Subcutaneous abdominal adipose tissue (tissue), 5 donors: ENCODE results near the gene NAV1.

Experiments used
- H3K27ac ChIP-seq: one replicate; pipeline ENCODE4 v1.7.0; 2013; ENCODE audit warnings: low read depth, mild to moderate bottlenecking, inconsistent platforms, low read length, moderate library complexity
- H3K27me3 ChIP-seq, 5 donors: one replicate each; pipeline ENCODE4 v1.7.0; 2013; ENCODE audit warnings: low read length in 5 of 5, inconsistent platforms in 1 of 5; ENCODE audit not compliant: control insufficient read depth in 5 of 5, insufficient read depth in 4 of 5
- H3K36me3 ChIP-seq, 5 donors: one replicate each; pipeline ENCODE4 v1.7.0; 2013; ENCODE audit warnings: low read length in 5 of 5; ENCODE audit not compliant: control insufficient read depth in 5 of 5, insufficient read depth in 5 of 5
- H3K4me1 ChIP-seq, 5 donors: one replicate each; pipeline ENCODE4 v1.7.0; 2013; ENCODE audit warnings: low read length in 5 of 5, mild to moderate bottlenecking in 3 of 5, moderate library complexity in 1 of 5; ENCODE audit not compliant: control insufficient read depth in 5 of 5, insufficient read depth in 5 of 5
- H3K4me3 ChIP-seq, 5 donors: one replicate each; pipeline ENCODE4 v1.7.0; 2013; ENCODE audit warnings: low read length in 5 of 5, low read depth in 1 of 5
- H3K9ac ChIP-seq, 5 donors: one replicate each; pipeline ENCODE4 v1.7.0; 2013; ENCODE audit warnings: low read length in 5 of 5, mild to moderate bottlenecking in 4 of 5, moderate library complexity in 3 of 5
- H3K9me3 ChIP-seq, 5 donors: one replicate each; pipeline ENCODE4 v1.7.0; 2013; ENCODE audit warnings: low read length in 5 of 5; ENCODE audit not compliant: control insufficient read depth in 5 of 5
- donor health status: healthy.
- donor health status: healthy.
- donor health status: healthy.
- donor health status: healthy.
- donor health status: healthy.

Gene NAV1

GRCh38 chr1:201504179-201504631 lies 34.7 kb upstream of the NAV1 start:
- H3K9me3 ChIP-seq = no peaks in the 10 kb centered on the region

GRCh38 chr1:201504799-201505502 lies 34.0 kb upstream of the NAV1 start:
- H3K9ac ChIP-seq = peak overlapping the region in 1 of 5 donors; percentile 72
- H3K4me3 ChIP-seq = peak overlapping the region in 4 of 5 donors; percentile 33 to 83 (median 78)
- H3K4me1 ChIP-seq = peaks cover 26 to 73% (median 63%) of the 10 kb centered on the region in 5 donors
- no peaks in the 10 kb centered on the region for H3K9me3 ChIP-seq
- H3K27me3 ChIP-seq = no peaks in the 10 kb centered on the region
- no peaks in the 10 kb centered on the region for H3K36me3 ChIP-seq
- peak overlapping the region; percentile 31 for H3K27ac ChIP-seq

More at GRCh38 chr1:201504179-201504631, 34.7 kb upstream of the NAV1 start:
- Histone ChIP-seq H3K36me3 (peaks cover 0 to under 1% (median 0%) of the 10 kb centered on the region in 5 donors), H3K27me3 (no peaks in the 10 kb centered on the region), H3K4me1 (peaks cover 26 to 80% (median 66%) of the 10 kb centered on the region in 5 donors), H3K27ac (peak overlapping the region; percentile 31), H3K9ac (no peak overlapping the region), H3K4me3 (no peak overlapping the region)

GRCh38 chr1:201505503-201505890 lies 33.4 kb upstream of the NAV1 start:
- no peaks in the 10 kb centered on the region for H3K27me3 ChIP-seq
- H3K4me1 ChIP-seq = peaks cover 25 to 68% (median 58%) of the 10 kb centered on the region in 5 donors
- peak overlapping the region in 3 of 5 donors; percentile 28 to 72 (median 29) for H3K9ac ChIP-seq
- peak overlapping the region; percentile 75 for H3K27ac ChIP-seq
- H3K36me3 ChIP-seq = no peaks in the 10 kb centered on the region
- peak overlapping the region; percentile 71 to 83 (median 80) for H3K4me3 ChIP-seq
- no peaks in the 10 kb centered on the region for H3K9me3 ChIP-seq

GRCh38 chr1:201506092-201506491 lies 32.8 kb upstream of the NAV1 start:
- Histone ChIP-seq H3K4me3 (peak overlapping the region; percentile 71 to 83 (median 80)), H3K4me1 (peaks cover 20 to 62% (median 52%) of the 10 kb centered on the region in 5 donors), H3K9ac (peak overlapping the region in 4 of 5 donors; percentile 29 to 82 (median 69))

GRCh38 chr1:201506557-201507359 lies 32.2 kb upstream of the NAV1 start, which contains the start of gene CSRP1:
Gene CSRP1, minus strand, starts transcription at chr1:201507123. Its CDS starts 10,820 bp downstream, at chr1:201496303.
- Histone ChIP-seq H3K27me3 (no peaks in the 10 kb centered on the region), H3K9me3 (no peaks in the 10 kb centered on the region), H3K27ac (peak within 1 kb of the TSS; percentile 75), H3K4me3 (peak within 1 kb of the TSS; percentile 75 to 83 (median 80)), H3K36me3 (no peaks in the 10 kb centered on the region), H3K9ac (peak within 1 kb of the TSS; percentile 66 to 82 (median 73)), H3K4me1 (peaks cover 17 to 62% (median 53%) of the 10 kb centered on the region in 5 donors)

More at GRCh38 chr1:201506092-201506491, 32.8 kb upstream of the NAV1 start:
- Histone ChIP-seq H3K27me3 (no peaks in the 10 kb centered on the region), H3K27ac (peak overlapping the region; percentile 75), H3K9me3 (no peaks in the 10 kb centered on the region), H3K36me3 (no peaks in the 10 kb centered on the region)

GRCh38 chr1:201507360-201507675 lies 31.6 kb upstream of the NAV1 start:
- Histone ChIP-seq H3K4me3 (peak overlapping the region; percentile 75 to 83 (median 80)), H3K27ac (peak overlapping the region; percentile 75), H3K27me3 (no peaks in the 10 kb centered on the region), H3K9me3 (no peaks in the 10 kb centered on the region), H3K4me1 (peaks cover 22 to 62% (median 59%) of the 10 kb centered on the region in 5 donors), H3K36me3 (no peaks in the 10 kb centered on the region), H3K9ac (peak overlapping the region; percentile 57 to 81 (median 71))

- H3K4me3 ChIP-seq = no peak overlapping the region
- no peaks in the 10 kb centered on the region for H3K9me3 ChIP-seq
- no peak overlapping the region for H3K27ac ChIP-seq
- H3K36me3 ChIP-seq = no peaks in the 10 kb centered on the region
- peaks cover 23 to 62% (median 52%) of the 10 kb centered on the region in 5 donors for H3K4me1 ChIP-seq
- H3K9ac ChIP-seq = no peak overlapping the region
- no peaks in the 10 kb centered on the region for H3K27me3 ChIP-seq
These were observed 30.1 kb upstream of the NAV1 start for GRCh38 chr1:201508809-201509208.

GRCh38 chr1:201509601-201510374 lies 29.1 kb upstream of the NAV1 start:
- Histone ChIP-seq H3K36me3 (no peaks in the 10 kb centered on the region), H3K27ac (no peak overlapping the region), H3K4me1 (peaks cover 23 to 54% (median 46%) of the 10 kb centered on the region in 5 donors), H3K9ac (no peak overlapping the region), H3K9me3 (no peaks in the 10 kb centered on the region), H3K27me3 (no peaks in the 10 kb centered on the region), H3K4me3 (no peak overlapping the region)

- H3K36me3 ChIP-seq = no peaks in the 10 kb centered on the region
- H3K9ac ChIP-seq = no peak overlapping the region
- peaks cover 18 to 44% (median 38%) of the 10 kb centered on the region in 5 donors for H3K4me1 ChIP-seq
- no peaks in the 10 kb centered on the region for H3K27me3 ChIP-seq
- no peak overlapping the region for H3K27ac ChIP-seq
- H3K9me3 ChIP-seq = no peaks in the 10 kb centered on the region
- H3K4me3 ChIP-seq = no peak overlapping the region
These were observed 28.2 kb upstream of the NAV1 start for GRCh38 chr1:201510734-201511133.
